Activated CD4-positive, alpha-beta T cell treated with anti-CD3 and anti-CD28 coated beads, Interleukin-2, amount 50 U/mL, for 4 hours (primary cell): ENCODE data around the gene CFAP54.
"Not testable (repeated sequence)": the region's sequence is repeated elsewhere in the genome, so short reads cannot be mapped to it uniquely, and the experiment has no call there.

Experiments used
- DNase-seq, 2 experiments: peaks; one replicate each; pipeline ENCODE4 v3.0.0-alpha.2; 2020

The CFAP54 gene

GRCh38 chr12:96473394-96474093 is 15.8 kb upstream of the CFAP54 start:
- DNase-seq, result no peak

GRCh38 chr12:96474206-96474605 is 15.2 kb upstream of the CFAP54 start:
- DNase-seq, result no peak

- DNase-seq, result no peak
These were observed 11.4 kb upstream of the CFAP54 start for GRCh38 chr12:96478011-96478410.

- DNase-seq, result no peak
These were observed 7.3 kb upstream of the CFAP54 start for GRCh38 chr12:96482086-96482485.

- no peak for DNase-seq
These were observed 6.3 kb upstream of the CFAP54 start for GRCh38 chr12:96483116-96483515.

- no peak for DNase-seq
These were observed 2.4 kb upstream of the CFAP54 start for GRCh38 chr12:96486751-96487613.

- DNase-seq, result no peak
These were observed 1.7 kb upstream of the CFAP54 start for GRCh38 chr12:96487634-96488033.

- no peak for DNase-seq
These were observed 3.7 kb downstream of the CFAP54 start for GRCh38 chr12:96493106-96493505.

GRCh38 chr12:96494154-96494553 is 4.8 kb downstream of the CFAP54 start:
- not testable (repeated sequence) for DNase-seq

GRCh38 chr12:96495155-96495554 is 5.8 kb downstream of the CFAP54 start:
- no peak for DNase-seq

GRCh38 chr12:96495841-96496545 is 6.6 kb downstream of the CFAP54 start:
- DNase-seq, result no peak

GRCh38 chr12:96496944-96497343 is 7.6 kb downstream of the CFAP54 start:
- no peak for DNase-seq

- DNase-seq, result no peak
These were observed 8.5 kb downstream of the CFAP54 start for GRCh38 chr12:96497855-96498254.

GRCh38 chr12:96500693-96501092 is 11.3 kb downstream of the CFAP54 start:
- DNase-seq, result no peak

- peak in 1 of 2 experiments; percentile 12 for DNase-seq
These were observed 11.9 kb downstream of the CFAP54 start for GRCh38 chr12:96501133-96501761.

- no peak for DNase-seq
These were observed 12.5 kb downstream of the CFAP54 start for GRCh38 chr12:96501908-96502307.

- DNase-seq, result no peak
These were observed 13.1 kb downstream of the CFAP54 start for GRCh38 chr12:96502477-96502876.

- no peak for DNase-seq
These were observed 13.7 kb downstream of the CFAP54 start for GRCh38 chr12:96502949-96503532.

GRCh38 chr12:96503976-96504375 is 14.6 kb downstream of the CFAP54 start:
- no peak for DNase-seq

GRCh38 chr12:96506776-96507175 is 17.4 kb downstream of the CFAP54 start:
- no peak for DNase-seq

GRCh38 chr12:96510306-96510764 is 21.0 kb downstream of the CFAP54 start:
- DNase-seq, result no peak

- no peak for DNase-seq
These were observed 23.8 kb downstream of the CFAP54 start for GRCh38 chr12:96513166-96513565.

GRCh38 chr12:96513681-96514080 is 24.3 kb downstream of the CFAP54 start:
- DNase-seq, result no peak
